ENCODE data around the gene IGSF9. TPM values are rescaled to one million over a fixed set of nuclear protein-coding genes. Genes with fewer than 3 reads are reported as not detected.
A peak's percentile ranks its signal among the peaks of the same experiment; 100 is the strongest.

Gene IGSF9
- total RNA-seq, 4 donors from 2014 or later: 0.17 to 0.23 TPM; not detected in 2

DNA sequence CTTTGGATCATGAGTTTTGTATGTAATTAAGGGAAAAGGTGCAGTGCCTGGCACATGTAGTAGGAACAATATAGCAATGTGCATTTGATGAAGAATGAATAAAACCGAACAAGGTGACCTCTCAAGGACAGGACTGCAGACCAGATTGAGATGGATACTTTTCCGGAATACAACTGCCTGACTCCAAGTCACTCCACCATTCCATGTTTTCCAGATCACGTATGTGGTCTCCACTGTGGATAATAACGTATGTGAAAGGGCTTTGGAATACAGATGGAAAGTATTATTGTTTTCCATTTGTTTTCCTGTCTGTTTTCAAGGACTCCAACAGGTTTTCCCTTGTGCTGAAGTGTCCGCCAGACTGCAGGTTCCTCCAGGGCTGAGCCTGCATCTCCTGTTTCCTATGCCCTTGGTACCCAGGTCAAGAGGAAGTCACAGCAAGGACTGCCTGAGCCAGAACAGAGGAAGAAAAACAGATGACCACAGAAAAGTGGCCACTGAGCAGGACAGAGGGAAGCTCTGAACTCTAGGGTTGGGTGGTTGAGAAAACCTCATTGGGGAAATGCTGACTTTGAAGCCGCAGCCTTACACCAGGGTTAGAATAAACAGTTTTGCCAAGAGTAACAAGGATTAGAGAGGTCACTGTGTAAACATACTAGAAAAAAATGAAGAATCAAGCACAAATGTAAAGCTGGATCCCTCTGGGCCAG, 49.4 kb downstream of the IGSF9 start:
- WGBS: 74% methylated on average over 6 of the region's 6 CpGs
- H3K4me1 ChIP-seq: peaks cover 13 to 25% (median 16%) of the 10 kb centered on the region in 4 donors
- intact Hi-C loops (cut with DNase I): no loop called here
- no peak for DNase-seq (ENCODE audit: extremely low spot score)
- H3K27me3 ChIP-seq: no peaks in the 10 kb centered on the region
- TF ChIP-seq POLR2A (IDR thresholded peaks at IDR 0.05; ENCODE audit: low read depth) (no peak), POLR2AphosphoS5 (IDR thresholded peaks at IDR 0.05) (peak in 1 of 2 donors; percentile 40), EP300 (IDR thresholded peaks at IDR 0.05) (no peak)
- TF ChIP-seq, protein P1, sequence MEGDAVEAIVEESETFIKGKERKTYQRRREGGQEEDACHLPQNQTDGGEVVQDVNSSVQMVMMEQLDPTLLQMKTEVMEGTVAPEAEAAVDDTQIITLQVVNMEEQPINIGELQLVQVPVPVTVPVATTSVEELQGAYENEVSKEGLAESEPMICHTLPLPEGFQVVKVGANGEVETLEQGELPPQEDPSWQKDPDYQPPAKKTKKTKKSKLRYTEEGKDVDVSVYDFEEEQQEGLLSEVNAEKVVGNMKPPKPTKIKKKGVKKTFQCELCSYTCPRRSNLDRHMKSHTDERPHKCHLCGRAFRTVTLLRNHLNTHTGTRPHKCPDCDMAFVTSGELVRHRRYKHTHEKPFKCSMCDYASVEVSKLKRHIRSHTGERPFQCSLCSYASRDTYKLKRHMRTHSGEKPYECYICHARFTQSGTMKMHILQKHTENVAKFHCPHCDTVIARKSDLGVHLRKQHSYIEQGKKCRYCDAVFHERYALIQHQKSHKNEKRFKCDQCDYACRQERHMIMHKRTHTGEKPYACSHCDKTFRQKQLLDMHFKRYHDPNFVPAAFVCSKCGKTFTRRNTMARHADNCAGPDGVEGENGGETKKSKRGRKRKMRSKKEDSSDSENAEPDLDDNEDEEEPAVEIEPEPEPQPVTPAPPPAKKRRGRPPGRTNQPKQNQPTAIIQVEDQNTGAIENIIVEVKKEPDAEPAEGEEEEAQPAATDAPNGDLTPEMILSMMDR (IDR thresholded peaks at IDR 0.05): no peak
- no peaks in the 10 kb centered on the region for H3K36me3 ChIP-seq
- no peaks in the 10 kb centered on the region for H3K9me3 ChIP-seq
- H3K27ac ChIP-seq (replicated peaks in 1 of 4): peak overlapping the region in 1 of 4 donors; percentile 29
- no peak overlapping the region for H3K4me3 ChIP-seq

DNA sequence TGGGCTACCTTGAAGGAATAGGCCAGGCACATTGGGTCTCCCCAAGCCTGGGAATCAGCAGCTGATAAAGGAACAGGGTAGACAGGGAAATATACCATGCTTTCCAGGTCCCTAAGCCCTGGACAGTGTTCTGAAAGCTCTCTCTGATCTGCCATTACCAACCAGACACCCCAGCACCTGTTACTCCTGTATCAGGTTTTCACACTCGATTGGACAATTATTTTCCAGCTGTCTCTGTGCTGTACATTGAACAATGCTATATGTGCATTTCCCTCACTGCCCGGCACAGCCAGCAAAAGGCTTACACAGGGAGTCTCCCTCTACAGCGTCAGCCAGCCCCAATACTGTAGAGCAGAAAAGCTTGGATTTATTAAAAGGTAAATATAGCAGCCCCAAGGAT, 50.1 kb downstream of the IGSF9 start:
- TF ChIP-seq POLR2A (IDR thresholded peaks at IDR 0.05; ENCODE audit: low read depth): no peak
- H3K36me3 ChIP-seq: no peaks in the 10 kb centered on the region
- H3K4me1 ChIP-seq: peaks cover 13 to 26% (median 16%) of the 10 kb centered on the region in 4 donors
- no peaks in the 10 kb centered on the region for H3K9me3 ChIP-seq
- intact Hi-C loops (cut with DNase I): no loop called here
- no peak overlapping the region for H3K4me3 ChIP-seq
- H3K27ac ChIP-seq (replicated peaks in 1 of 4): no peak overlapping the region
- WGBS: 63% methylated on average over 3 of the region's 3 CpGs
- no peak for DNase-seq (ENCODE audit: extremely low spot score)
- H3K27me3 ChIP-seq: no peaks in the 10 kb centered on the region

DNA sequence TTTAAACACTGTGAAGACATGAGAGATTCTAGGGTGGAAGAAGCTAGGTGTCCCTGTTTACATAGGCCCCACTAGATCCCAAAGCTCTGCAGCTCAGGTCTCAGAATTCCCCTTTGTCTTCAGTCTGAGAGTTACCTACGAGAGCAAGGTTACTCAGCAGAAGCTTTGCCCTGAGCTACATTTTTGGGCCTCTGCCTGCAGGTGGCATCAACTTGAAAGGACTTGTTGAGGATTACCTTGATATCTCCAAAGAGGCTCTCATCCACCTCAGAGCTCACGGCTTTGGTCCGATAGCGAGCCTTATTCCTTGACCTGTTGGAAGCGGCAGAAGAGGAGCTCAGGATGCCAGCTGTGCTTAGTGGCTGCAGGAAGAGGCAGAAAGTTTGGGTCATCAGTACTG, 52.5 kb downstream of the IGSF9 start:
- Histone ChIP-seq H3K27ac (replicated peaks in 1 of 4) (no peak overlapping the region), H3K9me3 (no peaks in the 10 kb centered on the region), H3K4me1 (peaks cover 15 to 31% (median 18%) of the 10 kb centered on the region in 4 donors), H3K4me3 (no peak overlapping the region), H3K27me3 (no peaks in the 10 kb centered on the region), H3K36me3 (no peaks in the 10 kb centered on the region)
- TF ChIP-seq POLR2A (IDR thresholded peaks at IDR 0.05; ENCODE audit: low read depth) (no peak), EP300 (IDR thresholded peaks at IDR 0.05) (no peak), POLR2AphosphoS5 (IDR thresholded peaks at IDR 0.05) (no peak)
- TF ChIP-seq, protein P1 (IDR thresholded peaks at IDR 0.05): no peak
- intact Hi-C loops (cut with DNase I): loop anchor here (5.0 kb wide), 1 partner anchor 111 kb away; the partner anchor contains the start of gene DUSP23
- WGBS: 83% methylated on average over 5 of the region's 5 CpGs
- no peak for DNase-seq (ENCODE audit: extremely low spot score)

DNA sequence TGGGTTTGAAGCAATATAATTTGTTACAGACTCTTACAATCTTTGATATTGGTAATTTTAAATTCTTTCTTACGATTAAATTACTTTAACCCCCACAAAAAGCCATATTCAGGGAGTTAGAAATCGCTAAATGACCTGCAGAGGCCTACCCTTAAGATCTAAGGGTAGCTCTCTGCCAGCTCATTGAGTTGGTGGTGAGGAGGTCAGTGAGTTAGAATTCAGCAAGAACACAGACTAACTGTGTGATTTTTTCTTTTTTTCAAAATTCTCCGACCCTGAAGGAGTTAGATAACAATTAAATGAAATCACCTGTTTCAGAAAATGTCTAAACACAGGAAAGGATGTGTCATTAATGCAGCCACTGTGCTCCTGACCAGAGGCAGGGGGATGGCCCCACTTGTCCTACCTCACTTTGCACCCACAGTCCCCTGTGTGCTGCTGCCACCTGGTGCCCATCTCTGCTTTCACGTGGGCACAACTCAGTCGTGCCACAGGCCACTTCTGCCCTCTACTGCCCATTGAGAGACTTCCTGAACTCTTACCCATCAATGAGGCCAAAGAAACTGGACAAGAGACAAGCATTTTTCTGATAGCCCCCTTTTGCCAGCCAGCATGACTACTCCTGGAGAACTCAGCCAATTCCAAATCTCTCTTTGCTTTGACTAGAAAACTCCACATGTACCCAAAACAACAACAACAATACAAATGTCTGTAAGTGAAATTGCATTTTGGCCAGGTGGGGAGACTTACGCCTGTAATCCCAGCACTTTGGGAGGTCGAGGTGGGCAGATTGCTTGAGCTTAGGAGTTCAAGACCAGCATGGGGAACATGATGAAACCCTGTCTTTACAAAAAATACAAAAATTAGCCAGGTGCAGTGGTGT, 53.9 kb downstream of the IGSF9 start:
- Histone ChIP-seq H3K9me3 (no peaks in the 10 kb centered on the region), H3K36me3 (no peaks in the 10 kb centered on the region), H3K27ac (replicated peaks in 1 of 4) (no peak overlapping the region), H3K4me1 (peaks cover 15 to 26% (median 18%) of the 10 kb centered on the region in 4 donors), H3K27me3 (no peaks in the 10 kb centered on the region), H3K4me3 (no peak overlapping the region)
- TF ChIP-seq POLR2AphosphoS5 (IDR thresholded peaks at IDR 0.05) (peak in 1 of 2 donors; percentile 78), POLR2A (IDR thresholded peaks at IDR 0.05; ENCODE audit: low read depth) (no peak), EP300 (IDR thresholded peaks at IDR 0.05) (no peak)
- TF ChIP-seq, protein P1 (IDR thresholded peaks at IDR 0.05): peak; percentile 93 to 98 (median 95)
- intact Hi-C loops (cut with DNase I): loop anchor here (1.0 to 5.0 kb wide), 2 partner anchors 92 to 109 kb away; partner anchors contain the start of gene DUSP23
- WGBS: 47% methylated on average over 7 of the region's 7 CpGs
- peak; percentile 94 for DNase-seq (ENCODE audit: extremely low spot score)

DNA sequence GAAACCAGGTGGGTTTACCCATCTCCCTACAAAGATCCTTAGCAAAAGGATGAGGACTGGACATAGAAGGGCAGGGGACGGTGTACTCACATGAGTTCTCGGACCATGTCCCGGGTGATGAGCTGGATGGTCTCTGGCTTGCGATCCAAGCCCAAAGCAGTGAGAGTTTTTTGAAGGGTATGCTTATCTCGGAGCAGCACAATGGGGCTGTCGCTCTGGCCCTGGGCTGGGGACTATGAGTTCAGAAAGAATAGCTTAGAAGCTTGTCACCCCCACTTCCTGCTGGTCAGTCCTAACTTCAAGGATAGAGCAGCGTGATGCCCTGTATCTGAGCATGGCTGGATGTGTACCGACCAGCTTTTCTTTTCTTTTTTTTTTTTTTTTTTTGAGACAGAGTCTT, 55.0 kb downstream of the IGSF9 start:
- WGBS: 92% methylated on average over 8 of the region's 8 CpGs
- H3K9me3 ChIP-seq: no peaks in the 10 kb centered on the region
- H3K4me1 ChIP-seq: peaks cover 15 to 24% (median 18%) of the 10 kb centered on the region in 4 donors

More for the DNA sequence above, 55.0 kb downstream of the IGSF9 start:
- no peak for DNase-seq (ENCODE audit: extremely low spot score)
- H3K27ac ChIP-seq (replicated peaks in 1 of 4): peak overlapping the region in 3 of 4 donors; percentile 52 to 55 (median 54)
- H3K36me3 ChIP-seq: no peaks in the 10 kb centered on the region
- H3K27me3 ChIP-seq: no peaks in the 10 kb centered on the region
- intact Hi-C loops (cut with DNase I): loop anchor here (5.0 kb wide), 1 partner anchor 108 kb away; the partner anchor contains the start of gene DUSP23
- TF ChIP-seq POLR2AphosphoS5 (IDR thresholded peaks at IDR 0.05): no peak
- no peak for TF ChIP-seq POLR2A (IDR thresholded peaks at IDR 0.05; ENCODE audit: low read depth)
- TF ChIP-seq EP300 (IDR thresholded peaks at IDR 0.05): no peak
- TF ChIP-seq, protein P1 (IDR thresholded peaks at IDR 0.05): no peak
- no peak overlapping the region for H3K4me3 ChIP-seq
